ENCODE results near the gene NELL2. TPM values are rescaled to one million over a fixed set of nuclear protein-coding genes. Genes with fewer than 3 reads are reported as not detected.

NELL2 gene
- total and polyA plus RNA-seq, 8 donors = 0.50 to 133 (median 3.1) TPM

- Histone ChIP-seq H3K36me3 (no peaks in the 10 kb centered on the region), H3K4me1 (no peaks in the 10 kb centered on the region), H3K27ac (no peak overlapping the region), H3K4me3 (no peak overlapping the region), H3K9me3 (no peaks in the 10 kb centered on the region), H3K27me3 (no peaks in the 10 kb centered on the region)
- TF ChIP-seq CTCF (IDR thresholded peaks at IDR 0.05) (no peak), POLR2A (IDR thresholded peaks at IDR 0.05) (no peak), EP300 (IDR thresholded peaks at IDR 0.05) (no peak), POLR2AphosphoS5 (IDR thresholded peaks at IDR 0.05) (no peak)
- DNase-seq = no peak
- intact Hi-C loops (cut with DNase I; ENCODE audit: low total_unique reads) = no loop called here
- WGBS, 5 donors = 67 to 89% (median 73%) methylated on average over 1 of the region's 1 CpG
Measured at GRCh38 chr12:44532940-44533339, 343.2 kb downstream of the NELL2 start.

- no peak for TF ChIP-seq CTCF (IDR thresholded peaks at IDR 0.05)
- no peak for DNase-seq
- H3K9me3 ChIP-seq = no peaks in the 10 kb centered on the region
- WGBS, 5 donors = 22 to 52% (median 47%) methylated on average over 2 of the region's 2 CpGs
- intact Hi-C loops (cut with DNase I; ENCODE audit: low total_unique reads) = no loop called here
- H3K27me3 ChIP-seq = no peaks in the 10 kb centered on the region
- no peaks in the 10 kb centered on the region for H3K4me1 ChIP-seq
- no peak overlapping the region for H3K27ac ChIP-seq
- H3K4me3 ChIP-seq = no peak overlapping the region
- H3K36me3 ChIP-seq = no peaks in the 10 kb centered on the region
Measured at GRCh38 chr12:44531320-44531971, 344.7 kb downstream of the NELL2 start.

- WGBS, 5 donors = 57 to 75% (median 68%) methylated on average over 9 of the region's 9 CpGs
- intact Hi-C loops (cut with DNase I; ENCODE audit: low total_unique reads) = no loop called here
- Histone ChIP-seq H3K27me3 (no peaks in the 10 kb centered on the region), H3K36me3 (no peaks in the 10 kb centered on the region), H3K4me3 (no peak overlapping the region), H3K4me1 (no peaks in the 10 kb centered on the region), H3K9me3 (no peaks in the 10 kb centered on the region), H3K27ac (no peak overlapping the region)
- no peak for DNase-seq
- TF ChIP-seq CTCF (IDR thresholded peaks at IDR 0.05) = no peak
- TF ChIP-seq EP300 (IDR thresholded peaks at IDR 0.05) = no peak
- no peak for TF ChIP-seq POLR2AphosphoS5 (IDR thresholded peaks at IDR 0.05)
- TF ChIP-seq POLR2A (IDR thresholded peaks at IDR 0.05) = no peak
Measured at GRCh38 chr12:44526655-44527182, 349.4 kb downstream of the NELL2 start.

- Histone ChIP-seq H3K9me3 (no peaks in the 10 kb centered on the region), H3K4me3 (no peak overlapping the region), H3K27ac (no peak overlapping the region), H3K36me3 (no peaks in the 10 kb centered on the region), H3K27me3 (no peaks in the 10 kb centered on the region), H3K4me1 (no peaks in the 10 kb centered on the region)
- intact Hi-C loops (cut with DNase I; ENCODE audit: low total_unique reads) = no loop called here
- WGBS, 5 donors = 53 to 65% (median 64%) methylated on average over 4 of the region's 4 CpGs
- no peak for DNase-seq
- TF ChIP-seq POLR2A (IDR thresholded peaks at IDR 0.05) (no peak), POLR2AphosphoS5 (IDR thresholded peaks at IDR 0.05) (no peak), EP300 (IDR thresholded peaks at IDR 0.05) (no peak), CTCF (IDR thresholded peaks at IDR 0.05) (no peak)
Measured at GRCh38 chr12:44525806-44526654, 350.1 kb downstream of the NELL2 start.

Measured in stomach (tissue), 9 donors.